ENCODE data around the gene ARL15.
"Not testable (repeated sequence)": the region's sequence is repeated elsewhere in the genome, so short reads cannot be mapped to it uniquely, and the experiment has no call there.

Gene ARL15

DNA sequence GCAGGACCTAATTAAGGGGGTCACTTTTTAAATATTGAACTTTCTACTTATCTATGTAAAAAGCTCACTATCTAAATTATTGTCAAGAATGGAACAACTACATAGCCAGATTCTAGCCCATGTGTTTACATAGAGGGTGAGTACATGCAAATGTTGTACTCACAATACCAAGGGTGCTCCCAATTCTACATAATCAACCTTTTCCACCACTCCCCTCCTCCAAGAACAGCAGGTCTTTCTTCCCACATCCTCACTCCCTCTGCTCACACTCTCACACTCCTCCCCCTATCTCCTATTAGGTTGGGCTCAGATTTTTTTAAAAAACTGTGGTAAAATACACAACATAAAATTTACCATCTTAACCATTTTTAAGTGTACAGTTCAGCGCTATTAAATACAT, 325.4 kb downstream of the ARL15 start:
- Histone ChIP-seq H3K4me3 (ENCODE audit: low read length, poor library complexity, severe bottlenecking) (no peak overlapping the region), H3K9me2 (replicated peaks; ENCODE audit: low read depth, low read length) (no peaks in the 10 kb centered on the region), H4K20me1 (ENCODE audit: insufficient read depth, low read length, poor library complexity, severe bottlenecking) (no peaks in the 10 kb centered on the region), H3K79me2 (ENCODE audit: insufficient read depth, low read length) (no peaks in the 10 kb centered on the region), H3K4me2 (ENCODE audit: low read depth, low read length, poor library complexity, severe bottlenecking) (no peak overlapping the region), H2AFZ (ENCODE audit: low read length) (no peak overlapping the region), H3K36me3 (ENCODE audit: insufficient read depth, low read length) (no peaks in the 10 kb centered on the region), H3K9ac (ENCODE audit: low read depth, low read length, poor library complexity, severe bottlenecking) (no peak overlapping the region), H3K27me3 (ENCODE audit: insufficient read depth, low read length, poor library complexity, severe bottlenecking) (no peaks in the 10 kb centered on the region), H3K9me3 (ENCODE audit: insufficient read depth, low read depth, low read length) (no peaks in the 10 kb centered on the region), H3K4me1 (ENCODE audit: insufficient read depth, low read length, poor library complexity, severe bottlenecking) (no peaks in the 10 kb centered on the region), H3F3A (ENCODE audit: low read depth) (no peaks in the 10 kb centered on the region)
- TF ChIP-seq CTCF (conservative IDR thresholded peaks at IDR 0.05; ENCODE audit: low read length): no peak
- TF ChIP-seq EZH2phosphoT487 (IDR thresholded peaks at IDR 0.05; ENCODE audit: borderline replicate concordance): no peak

GRCh38 chr5:53983568-53984460, 326.6 kb downstream of the ARL15 start:
- H3K9me3 ChIP-seq (ENCODE audit: insufficient read depth, low read depth, low read length): no peaks in the 10 kb centered on the region
- no peak overlapping the region for H3K4me2 ChIP-seq (ENCODE audit: low read depth, low read length, poor library complexity, severe bottlenecking)
- no peaks in the 10 kb centered on the region for H4K20me1 ChIP-seq (ENCODE audit: insufficient read depth, low read length, poor library complexity, severe bottlenecking)
- no peak overlapping the region for H3K9ac ChIP-seq (ENCODE audit: low read depth, low read length, poor library complexity, severe bottlenecking)
- no peaks in the 10 kb centered on the region for H3K9me2 ChIP-seq (replicated peaks; ENCODE audit: low read depth, low read length)
- no peak for TF ChIP-seq EZH2phosphoT487 (IDR thresholded peaks at IDR 0.05; ENCODE audit: borderline replicate concordance)
- no peak for TF ChIP-seq CTCF (conservative IDR thresholded peaks at IDR 0.05; ENCODE audit: low read length)
- H3F3A ChIP-seq (ENCODE audit: low read depth): no peaks in the 10 kb centered on the region
- H3K79me2 ChIP-seq (ENCODE audit: insufficient read depth, low read length): no peaks in the 10 kb centered on the region
- no peak overlapping the region for H2AFZ ChIP-seq (ENCODE audit: low read length)
- no peaks in the 10 kb centered on the region for H3K36me3 ChIP-seq (ENCODE audit: insufficient read depth, low read length)
- H3K4me3 ChIP-seq (ENCODE audit: low read length, poor library complexity, severe bottlenecking): no peak overlapping the region
- H3K27me3 ChIP-seq (ENCODE audit: insufficient read depth, low read length, poor library complexity, severe bottlenecking): no peaks in the 10 kb centered on the region
- no peaks in the 10 kb centered on the region for H3K4me1 ChIP-seq (ENCODE audit: insufficient read depth, low read length, poor library complexity, severe bottlenecking)

GRCh38 chr5:53982319-53982718, 328.1 kb downstream of the ARL15 start:
- not testable (repeated sequence) for H3K9me3 ChIP-seq (ENCODE audit: insufficient read depth, low read depth, low read length); H3K79me2 ChIP-seq (ENCODE audit: insufficient read depth, low read length); H2AFZ ChIP-seq (ENCODE audit: low read length); H3F3A ChIP-seq (ENCODE audit: low read depth); H3K4me1 ChIP-seq (ENCODE audit: insufficient read depth, low read length, poor library complexity, severe bottlenecking); H3K4me3 ChIP-seq (ENCODE audit: low read length, poor library complexity, severe bottlenecking); H3K9ac ChIP-seq (ENCODE audit: low read depth, low read length, poor library complexity, severe bottlenecking); H4K20me1 ChIP-seq (ENCODE audit: insufficient read depth, low read length, poor library complexity, severe bottlenecking); H3K4me2 ChIP-seq (ENCODE audit: low read depth, low read length, poor library complexity, severe bottlenecking); H3K36me3 ChIP-seq (ENCODE audit: insufficient read depth, low read length); H3K27me3 ChIP-seq (ENCODE audit: insufficient read depth, low read length, poor library complexity, severe bottlenecking); H3K9me2 ChIP-seq (replicated peaks; ENCODE audit: low read depth, low read length)

GRCh38 chr5:53980061-53980460, 330.3 kb downstream of the ARL15 start:
- Histone ChIP-seq H3K4me2 (ENCODE audit: low read depth, low read length, poor library complexity, severe bottlenecking) (no peak overlapping the region), H3K9ac (ENCODE audit: low read depth, low read length, poor library complexity, severe bottlenecking) (no peak overlapping the region), H3K36me3 (ENCODE audit: insufficient read depth, low read length) (no peaks in the 10 kb centered on the region), H3K9me2 (replicated peaks; ENCODE audit: low read depth, low read length) (no peaks in the 10 kb centered on the region), H3K4me3 (ENCODE audit: low read length, poor library complexity, severe bottlenecking) (no peak overlapping the region), H3K9me3 (ENCODE audit: insufficient read depth, low read depth, low read length) (no peaks in the 10 kb centered on the region), H3K79me2 (ENCODE audit: insufficient read depth, low read length) (no peaks in the 10 kb centered on the region), H4K20me1 (ENCODE audit: insufficient read depth, low read length, poor library complexity, severe bottlenecking) (no peaks in the 10 kb centered on the region), H3K27me3 (ENCODE audit: insufficient read depth, low read length, poor library complexity, severe bottlenecking) (no peaks in the 10 kb centered on the region), H3K4me1 (ENCODE audit: insufficient read depth, low read length, poor library complexity, severe bottlenecking) (no peaks in the 10 kb centered on the region), H3F3A (ENCODE audit: low read depth) (no peaks in the 10 kb centered on the region), H2AFZ (ENCODE audit: low read length) (no peak overlapping the region)
- TF ChIP-seq CTCF (conservative IDR thresholded peaks at IDR 0.05; ENCODE audit: low read length): no peak
- TF ChIP-seq EZH2phosphoT487 (IDR thresholded peaks at IDR 0.05; ENCODE audit: borderline replicate concordance): no peak

Data from Loucy (cell line).